RWPE2 (cell line): ENCODE results near the gene SHC2.
"Not testable (repeated sequence)": the region's sequence is repeated elsewhere in the genome, so short reads cannot be mapped to it uniquely, and the experiment has no call there.

Experiments
- ATAC-seq: fragments of 200-7000 bp; cut with Tn5 transposase; 3 replicates; pipeline ENCODE4 v1.9.1; 2021; ENCODE audit warnings: low read depth
- DNase-seq: peaks from one replicate; pipeline ENCODE4 v3.0.0-alpha.2; 2020; ENCODE audit warnings: low spot score
- H3K27ac ChIP-seq: fragments of 450-650 bp; 2 replicates; pipeline ENCODE4 v1.5.1; 2017; ENCODE audit warnings: mild to moderate bottlenecking; ENCODE audit not compliant: poor library complexity, severe bottlenecking
- H3K27me3 ChIP-seq: fragments of 250-450 bp; sonication (Bioruptor Pico); 2 replicates; pipeline ENCODE4 v1.5.1; 2021; ENCODE audit warnings: mild to moderate bottlenecking, moderate library complexity; ENCODE audit not compliant: insufficient read depth, poor library complexity, severe bottlenecking
- H3K36me3 ChIP-seq: fragments of 250-450 bp; sonication (Bioruptor Pico); 2 replicates; pipeline ENCODE4 v1.5.1; 2020; ENCODE audit warnings: low read depth, mild to moderate bottlenecking, moderate library complexity
- H3K4me1 ChIP-seq: fragments of 250-450 bp; sonication (Bioruptor Pico); 2 replicates; pipeline ENCODE4 v1.5.1; 2021; ENCODE audit warnings: mild to moderate bottlenecking, moderate library complexity; ENCODE audit not compliant: insufficient read depth, poor library complexity, severe bottlenecking
- H3K4me3 ChIP-seq: fragments of 250-450 bp; sonication (Bioruptor Pico); 2 replicates; pipeline ENCODE4 v1.5.1; 2021; ENCODE audit warnings: mild to moderate bottlenecking, moderate library complexity; ENCODE audit not compliant: severe bottlenecking
- H3K9me3 ChIP-seq: fragments of 250-450 bp; sonication (Bioruptor Pico); 2 replicates; pipeline ENCODE4 v1.5.1; 2021; ENCODE audit warnings: mild to moderate bottlenecking, moderate library complexity; ENCODE audit not compliant: severe bottlenecking
- TF ChIP-seq, protein P1 (sequence below): fragments of 450-650 bp; IDR thresholded peaks from one replicate; pipeline ENCODE4 v1.5.1; 2017; ENCODE audit warnings: mild to moderate bottlenecking, moderate library complexity; ENCODE audit not compliant: poor library complexity, severe bottlenecking

The SHC2 gene

DNA sequence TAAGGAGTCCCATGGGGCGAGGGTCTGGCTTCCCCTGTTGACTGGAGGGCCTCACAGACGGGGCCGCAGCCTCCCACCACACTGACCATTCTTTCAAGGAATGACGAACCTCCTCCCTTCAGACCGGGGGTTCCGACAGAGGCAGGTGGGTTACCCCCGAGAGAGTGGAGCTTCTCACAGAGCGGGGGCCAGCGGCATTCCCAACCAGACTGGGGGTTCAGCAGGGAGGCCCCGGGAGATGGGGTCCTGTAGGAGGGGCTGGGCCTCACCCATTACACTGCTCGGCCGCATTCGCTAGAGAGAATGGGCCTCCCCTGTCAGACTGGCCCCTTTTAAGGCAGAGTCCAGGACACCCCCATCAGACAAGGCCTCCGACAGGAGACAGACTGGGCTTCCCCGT is 36.3 kb downstream of the SHC2 start:
- Histone ChIP-seq H3K9me3 (no peaks in the 10 kb centered on the region), H3K36me3 (no peaks in the 10 kb centered on the region), H3K27ac (no peak overlapping the region), H3K27me3 (no peaks in the 10 kb centered on the region), H3K4me1 (no peaks in the 10 kb centered on the region), H3K4me3 (no peak overlapping the region)
- TF ChIP-seq, protein P1, sequence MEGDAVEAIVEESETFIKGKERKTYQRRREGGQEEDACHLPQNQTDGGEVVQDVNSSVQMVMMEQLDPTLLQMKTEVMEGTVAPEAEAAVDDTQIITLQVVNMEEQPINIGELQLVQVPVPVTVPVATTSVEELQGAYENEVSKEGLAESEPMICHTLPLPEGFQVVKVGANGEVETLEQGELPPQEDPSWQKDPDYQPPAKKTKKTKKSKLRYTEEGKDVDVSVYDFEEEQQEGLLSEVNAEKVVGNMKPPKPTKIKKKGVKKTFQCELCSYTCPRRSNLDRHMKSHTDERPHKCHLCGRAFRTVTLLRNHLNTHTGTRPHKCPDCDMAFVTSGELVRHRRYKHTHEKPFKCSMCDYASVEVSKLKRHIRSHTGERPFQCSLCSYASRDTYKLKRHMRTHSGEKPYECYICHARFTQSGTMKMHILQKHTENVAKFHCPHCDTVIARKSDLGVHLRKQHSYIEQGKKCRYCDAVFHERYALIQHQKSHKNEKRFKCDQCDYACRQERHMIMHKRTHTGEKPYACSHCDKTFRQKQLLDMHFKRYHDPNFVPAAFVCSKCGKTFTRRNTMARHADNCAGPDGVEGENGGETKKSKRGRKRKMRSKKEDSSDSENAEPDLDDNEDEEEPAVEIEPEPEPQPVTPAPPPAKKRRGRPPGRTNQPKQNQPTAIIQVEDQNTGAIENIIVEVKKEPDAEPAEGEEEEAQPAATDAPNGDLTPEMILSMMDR, result no peak
- no peak for DNase-seq
- ATAC-seq, result no peak

DNA sequence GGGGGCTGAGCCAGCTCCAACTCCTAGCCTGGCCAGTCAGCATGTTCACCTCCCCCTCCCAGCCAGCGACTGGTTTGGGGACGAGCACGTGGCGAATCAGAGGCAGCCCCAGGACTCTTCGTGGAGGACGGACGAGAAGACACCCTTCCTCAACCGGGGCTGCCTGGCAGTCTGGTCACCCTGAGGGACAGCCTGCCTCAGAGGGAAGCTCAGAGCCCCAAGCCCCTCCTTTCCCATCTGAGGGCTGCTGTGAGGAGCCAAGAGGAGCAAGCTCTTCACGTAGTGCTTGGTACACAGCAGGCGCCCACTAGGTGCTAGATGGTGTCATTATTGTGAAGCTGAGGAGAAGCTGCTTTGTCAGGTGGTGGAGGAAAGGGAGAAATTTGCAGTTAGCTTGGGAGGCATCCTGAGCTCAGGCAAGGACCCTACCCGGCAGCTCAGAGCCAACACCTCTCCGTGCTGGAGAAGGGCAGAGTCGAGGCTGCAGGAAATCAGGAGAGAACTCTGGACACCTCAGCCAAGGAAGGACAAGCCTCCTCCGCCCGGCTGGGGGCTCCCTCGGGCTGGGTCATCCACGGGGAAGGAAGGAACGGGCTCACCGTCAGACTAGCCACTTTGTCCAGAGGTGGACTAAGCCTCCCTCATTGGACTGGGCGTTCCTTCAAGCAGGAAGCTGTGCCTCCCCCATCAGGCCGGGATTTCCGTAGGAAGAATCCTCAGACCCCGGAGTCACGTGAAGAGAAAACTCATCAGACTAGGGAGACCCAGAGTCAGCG is 37.0 kb downstream of the SHC2 start:
- H3K4me1 ChIP-seq, result no peaks in the 10 kb centered on the region
- no peak for ATAC-seq
- H3K4me3 ChIP-seq, result no peak overlapping the region
- H3K27me3 ChIP-seq, result no peaks in the 10 kb centered on the region
- DNase-seq, result no peak
- H3K27ac ChIP-seq, result no peak overlapping the region
- H3K9me3 ChIP-seq, result no peaks in the 10 kb centered on the region
- no peaks in the 10 kb centered on the region for H3K36me3 ChIP-seq
- TF ChIP-seq, protein P1, result no peak

DNA sequence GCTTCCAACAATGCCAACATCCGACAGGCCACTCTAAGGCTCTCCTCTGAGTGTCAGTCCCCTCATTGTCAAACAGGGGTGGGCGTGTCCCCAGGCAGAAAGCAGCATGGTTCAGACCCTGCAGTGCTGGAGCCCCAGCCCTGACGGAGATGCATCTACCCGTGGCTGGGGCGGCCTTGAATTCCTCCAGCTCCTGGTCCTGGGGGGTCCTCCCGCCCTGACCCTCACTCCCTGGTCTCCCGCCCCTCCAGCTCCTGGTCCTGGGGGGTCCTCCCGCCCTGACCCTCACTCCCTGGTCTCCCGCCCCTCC is 38.0 kb downstream of the SHC2 start:
- not testable (repeated sequence) for H3K4me3 ChIP-seq, H3K27ac ChIP-seq, H3K27me3 ChIP-seq, DNase-seq, ATAC-seq, H3K36me3 ChIP-seq, H3K4me1 ChIP-seq, H3K9me3 ChIP-seq

DNA sequence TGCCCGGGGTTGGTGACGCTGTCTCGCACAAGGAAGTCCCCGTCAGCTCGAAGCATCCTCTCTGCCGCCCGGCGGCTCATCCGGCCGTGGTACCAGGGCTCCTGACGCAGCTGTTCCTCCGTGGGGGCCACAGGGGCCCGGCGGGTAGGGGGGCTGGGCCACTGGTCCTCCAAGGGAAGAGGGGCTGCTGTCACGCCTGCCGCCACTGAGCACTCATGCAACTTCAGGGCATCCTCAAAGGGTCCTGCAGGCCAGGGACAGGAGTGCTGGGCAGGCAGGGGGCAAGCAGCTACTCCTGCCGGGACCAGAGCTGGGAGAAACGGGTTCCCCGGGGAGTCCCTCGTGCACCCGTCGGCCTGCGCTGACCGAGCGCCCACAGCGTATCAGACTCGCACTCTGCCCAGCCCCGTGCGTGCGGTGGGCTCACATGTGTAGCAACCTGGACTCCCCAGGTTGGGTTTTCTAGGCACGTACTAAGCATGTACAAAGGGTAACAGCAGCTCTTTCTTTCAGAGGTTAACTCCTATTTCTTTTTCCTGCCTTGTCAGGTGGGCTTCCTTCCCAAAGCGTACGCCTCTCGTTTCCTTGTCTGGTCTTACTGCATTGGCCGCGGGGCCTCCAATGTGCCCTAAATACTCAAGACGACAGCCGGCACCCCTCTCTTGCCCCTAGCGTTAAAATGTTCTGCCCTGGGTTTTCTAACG is 38.5 kb downstream of the SHC2 start:
- no peak overlapping the region for H3K27ac ChIP-seq
- TF ChIP-seq, protein P1, result no peak
- H3K36me3 ChIP-seq, result no peaks in the 10 kb centered on the region
- ATAC-seq, result no peak
- no peak for DNase-seq
- H3K27me3 ChIP-seq, result no peaks in the 10 kb centered on the region
- no peak overlapping the region for H3K4me3 ChIP-seq
- H3K9me3 ChIP-seq, result no peaks in the 10 kb centered on the region
- no peaks in the 10 kb centered on the region for H3K4me1 ChIP-seq

DNA sequence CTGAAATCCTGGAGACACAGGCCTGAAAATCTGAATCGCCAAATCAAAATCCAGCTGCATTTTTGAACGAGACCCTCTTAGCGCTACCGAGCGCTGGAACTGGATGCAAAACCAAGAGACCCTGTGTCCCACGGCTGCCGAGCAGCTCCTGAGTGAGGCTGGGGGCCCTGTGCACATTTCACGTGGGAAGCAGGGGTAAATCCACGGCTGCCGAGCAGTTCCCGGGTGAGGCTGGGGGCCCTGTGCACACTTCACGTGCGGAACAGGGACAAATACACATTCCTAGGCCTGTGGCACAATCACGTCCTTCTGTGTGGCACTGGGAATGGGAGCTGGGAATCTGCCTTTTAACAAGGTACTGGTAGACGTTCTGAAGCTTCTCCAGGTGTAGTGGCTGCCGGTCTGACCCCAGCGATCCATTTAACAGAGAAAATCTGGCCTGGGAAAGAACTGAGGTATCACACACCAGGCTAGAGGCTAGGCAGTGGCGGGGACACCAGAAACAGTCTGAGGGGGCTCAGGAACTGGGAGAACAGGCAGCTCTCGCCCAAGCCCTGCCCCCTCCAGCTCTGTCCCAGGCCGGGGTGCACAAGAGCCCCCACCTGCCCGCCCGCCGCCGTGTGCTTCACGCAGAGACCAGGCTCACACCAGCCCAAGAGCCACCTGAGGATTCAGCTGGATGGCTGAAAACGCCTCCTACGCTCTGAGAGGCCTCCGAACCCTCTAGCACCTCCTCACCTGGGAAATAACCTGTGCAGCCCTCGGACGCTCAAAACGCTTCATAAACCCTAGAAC is 40.9 kb downstream of the SHC2 start:
- Histone ChIP-seq H3K4me3 (no peak overlapping the region), H3K4me1 (no peaks in the 10 kb centered on the region), H3K27me3 (no peaks in the 10 kb centered on the region), H3K36me3 (no peaks in the 10 kb centered on the region), H3K9me3 (no peaks in the 10 kb centered on the region), H3K27ac (no peak overlapping the region)
- DNase-seq (no peak), ATAC-seq (no peak)
- TF ChIP-seq, protein P1, result no peak
